T-cell (primary cell): ENCODE data around the gene GLOD4. TPM values are rescaled to one million over a fixed set of nuclear protein-coding genes. Genes with fewer than 3 reads are reported as not detected.

Source experiments
- ATAC-seq, 4 experiments: fragments of 200-7000 bp in 3 of 4; fragments of 150-1000 bp in 1 of 4; cut with Tn5 transposase; replicated peaks in 1 of 4; 1 replicate in 3 of 4; 2 replicates in 1 of 4; pipeline ENCODE4 v1.10.0; 2021; ENCODE audit warnings: moderate library complexity in 3 of 4, mild to moderate bottlenecking in 2 of 4, moderate number of reproducible peaks in 1 of 4
- CTCF ChIA-PET, 2 donors: fragments of 300-600 bp; sonication (Branson Sonifier 250); formaldehyde crosslinking; loops; one replicate each; lab custom pipeline; 2022; ENCODE audit warnings: antibody characterized with exemption in 2 of 2; lab: Charles Lee
- POLR2A ChIA-PET, 2 donors: fragments of 300-600 bp; sonication (Branson Sonifier 250); formaldehyde crosslinking; loops; one replicate each; lab custom pipeline; 2022; ENCODE audit warnings: antibody characterized with exemption in 2 of 2; lab: Charles Lee
- DNase-seq, 35 experiments: peaks; one replicate each; pipeline versions ENCODE4 v3.0.0 to v3.0.0-alpha.2; 2013 to 2023
- H3K27ac ChIP-seq: one replicate; pipeline ENCODE4 v1.5.1; 2013; ENCODE audit warnings: low read length
- H3K27me3 ChIP-seq, 2 experiments: replicated peaks in 1 of 2; 1 replicate in 1 of 2; 2 replicates in 1 of 2; pipeline versions ENCODE4 v1.6.1 to v1.7.0; 2013; ENCODE audit warnings: low read length in 1 of 2, mixed read lengths in 1 of 2; ENCODE audit not compliant: control insufficient read depth in 2 of 2, insufficient read depth in 2 of 2; ENCODE audit errors: extremely low read depth in 1 of 2
- H3K36me3 ChIP-seq, 2 donors: 1 replicate in 1 of 2; 2 replicates in 1 of 2; pipeline versions ENCODE4 v1.6.1 to v1.7.0; 2013; ENCODE audit warnings: low read length in 1 of 2; ENCODE audit not compliant: control insufficient read depth in 2 of 2, insufficient read depth in 1 of 2; ENCODE audit errors: extremely low read depth in 1 of 2
- H3K4me1 ChIP-seq, 2 experiments: 1 replicate in 1 of 2; 2 replicates in 1 of 2; pipeline versions ENCODE4 v1.6.1 to v1.7.0; 2013; ENCODE audit warnings: low read length in 2 of 2, mixed read lengths in 1 of 2; ENCODE audit not compliant: insufficient read depth in 2 of 2, control insufficient read depth in 1 of 2; ENCODE audit errors: extremely low read depth in 1 of 2
- H3K4me3 ChIP-seq, 2 donors: 1 replicate in 1 of 2; 2 replicates in 1 of 2; pipeline versions ENCODE4 v1.5.1 to v1.7.0; 2013; ENCODE audit warnings: mild to moderate bottlenecking in 2 of 2, low read length in 1 of 2, moderate library complexity in 1 of 2; ENCODE audit not compliant: control insufficient read depth in 1 of 2; ENCODE audit errors: extremely low read depth in 1 of 2
- H3K9me3 ChIP-seq: 2 replicates; pipeline ENCODE4 v1.7.0; 2013
- H3K27ac Mint-ChIP-seq, 2 donors: one replicate each; pipeline ENCODE4 v1.8.0; 2020 to 2021; ENCODE audit warnings: mild to moderate bottlenecking in 2 of 2, mixed read lengths in 2 of 2
- H3K27me3 Mint-ChIP-seq, 2 donors: one replicate each; pipeline ENCODE4 v1.8.0; 2021 to 2022; ENCODE audit warnings: mixed read lengths in 2 of 2
- H3K36me3 Mint-ChIP-seq: one replicate; pipeline ENCODE4 v1.8.0; 2021; ENCODE audit warnings: mixed read lengths
- H3K4me1 Mint-ChIP-seq, 3 donors: one replicate each; pipeline ENCODE4 v1.8.0; 2020 to 2022; ENCODE audit warnings: mixed read lengths in 3 of 3, mild to moderate bottlenecking in 1 of 3
- H3K4me3 Mint-ChIP-seq, 3 donors: one replicate each; pipeline ENCODE4 v1.8.0; 2020 to 2022; ENCODE audit warnings: mild to moderate bottlenecking in 3 of 3, mixed read lengths in 3 of 3, moderate library complexity in 3 of 3
- H3K9me3 Mint-ChIP-seq, 3 donors: one replicate each; pipeline ENCODE4 v1.8.0; 2020 to 2022; ENCODE audit warnings: mixed read lengths in 3 of 3
- WGBS: methylation state at CpG from one replicate; pipeline ENCODE4 v1.1.5; 2013; ENCODE audit warnings: missing lambda C conversion rate; ENCODE audit not compliant: insufficient coverage; 5-methylcytosine and 5-hydroxymethylcytosine counted together
- total RNA-seq, 35 experiments: library from RNA in 6 of 35; stranded (reverse) in 6 of 35; fragments of 120-200 nt in 1 of 35; gene quantifications; one replicate each; pipeline versions ENCODE4 v1.2.1 to v1.2.4 and lab custom pipeline; 2013 to 2026

GLOD4 gene
- total RNA-seq, 5 donors from 2014 or later (not counting 1 experiment from before 2014, with no cell fraction given): 66.9 to 85.1 (median 76.8) TPM

DNA sequence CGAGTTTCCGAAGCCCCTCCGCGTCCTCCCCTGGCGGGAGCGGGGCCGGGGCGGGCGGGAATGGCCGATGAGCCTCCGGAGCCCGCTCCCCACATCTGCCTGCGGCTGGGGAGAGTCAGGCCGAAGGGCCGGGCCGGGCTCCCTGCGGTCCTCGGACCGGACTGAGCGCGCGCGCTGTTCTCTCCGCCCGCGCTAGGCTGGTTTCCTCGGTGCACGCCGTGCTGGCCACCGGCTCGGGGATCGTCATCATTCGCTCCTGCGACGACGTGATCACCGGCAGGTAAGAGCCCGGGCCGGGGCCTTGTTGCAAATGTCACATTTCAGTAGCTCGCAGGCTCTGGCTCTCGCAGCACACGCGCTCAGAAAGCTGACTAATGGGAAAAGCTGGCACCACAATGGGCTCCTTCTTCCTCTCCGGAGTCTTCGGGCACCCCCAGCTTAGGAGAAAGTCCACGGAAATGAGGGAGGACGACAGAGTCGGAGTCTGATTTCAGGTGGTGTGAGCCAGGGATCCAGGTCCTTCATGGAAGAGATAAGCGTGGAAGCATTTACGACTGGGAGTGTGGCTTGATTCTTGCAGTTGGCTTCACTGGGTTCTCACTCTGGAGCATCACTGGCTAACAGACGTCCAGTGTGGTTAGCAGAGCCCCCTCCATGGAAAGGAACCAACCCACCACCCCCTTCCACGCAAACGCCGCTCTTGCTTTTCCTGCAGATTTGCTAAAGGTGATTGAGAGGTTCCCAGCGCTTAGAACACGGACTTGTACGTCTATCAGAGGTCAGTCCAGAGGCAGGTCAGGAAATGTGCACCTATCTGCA, 49.0 kb downstream of the GLOD4 start:
- H3K27ac Mint-ChIP-seq: peak overlapping the region in 1 of 2 donors; percentile 64
- WGBS: 15% methylated on average over 50 of the region's 57 CpGs
- H3K4me3 Mint-ChIP-seq: peak overlapping the region; percentile 73 to 82 (median 75)

DNA sequence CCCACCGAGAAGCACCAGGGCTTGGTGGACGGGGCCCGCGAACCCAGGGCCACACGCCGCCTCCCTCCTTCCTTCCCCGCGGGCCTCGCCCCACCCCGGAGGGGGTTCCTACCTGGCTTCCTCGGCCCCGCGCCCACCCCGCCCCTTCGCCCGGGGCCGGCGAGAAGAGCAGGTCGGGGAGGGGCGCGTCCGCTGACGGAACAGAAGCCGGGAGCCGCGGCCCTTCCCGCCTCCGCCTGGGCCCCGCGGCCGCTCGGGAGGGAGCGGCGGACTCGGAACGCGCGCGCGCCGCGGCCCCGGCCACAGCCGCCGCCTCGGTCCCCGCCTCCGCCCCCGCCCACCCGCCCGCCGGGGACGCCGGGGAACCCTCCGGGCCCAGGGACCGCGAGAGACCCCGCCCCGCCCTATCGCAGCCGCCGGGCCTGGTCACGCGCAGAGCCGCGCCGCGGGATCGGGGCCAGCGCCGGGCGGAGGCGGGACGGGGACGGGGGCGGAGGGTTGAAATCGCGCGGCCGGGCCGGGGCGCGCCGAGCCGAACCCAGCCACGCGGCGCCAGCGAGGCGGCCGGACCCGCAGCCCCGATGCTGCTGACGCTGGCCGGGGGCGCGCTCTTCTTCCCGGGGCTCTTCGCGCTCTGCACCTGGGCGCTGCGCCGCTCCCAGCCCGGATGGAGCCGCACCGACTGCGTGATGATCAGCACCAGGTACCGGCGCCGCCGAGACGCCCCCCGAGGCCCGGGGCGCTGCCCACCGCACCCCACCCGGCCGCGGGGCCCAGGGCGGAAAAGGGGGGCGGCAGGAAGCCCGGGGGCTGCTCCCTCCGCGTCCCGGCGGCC, 49.8 kb downstream of the GLOD4 start, which contains the start of gene TLCD3A:
TLCD3A (plus strand) TSS at position 530 of the 835 bp plus-strand sequence; CDS start at position 582, 52 bp downstream.
- no peak within 1 kb of the TSS for H3K27ac ChIP-seq
- H3K36me3 Mint-ChIP-seq: no peaks in the 10 kb centered on the region
- peaks cover 0 to 12% of the 10 kb centered on the region in 2 experiments for H3K27me3 ChIP-seq
- ChIA-PET CTCF (no interaction called here), POLR2A (no interaction called here)
- peak within 1 kb of the TSS in 1 of 2 donors; percentile 64 for H3K27ac Mint-ChIP-seq
- no peaks in the 10 kb centered on the region for H3K36me3 ChIP-seq
- no peaks in the 10 kb centered on the region for H3K9me3 ChIP-seq
- H3K9me3 Mint-ChIP-seq: no peaks in the 10 kb centered on the region
- DNase-seq: peak in 23 of 35 experiments; percentile 8 to 59 (median 26)
- under 1% methylated on average over 126 of the region's 126 CpGs for WGBS
- peak; percentile 69 to 81 (median 70) for ATAC-seq
- H3K4me3 ChIP-seq: peak within 1 kb of the TSS; percentile 50 to 66
- peaks cover 0 to 17% (median 6%) of the 10 kb centered on the region in 3 donors for H3K4me1 Mint-ChIP-seq
- H3K4me1 ChIP-seq: peaks cover 0 to 14% of the 10 kb centered on the region in 2 experiments
- H3K27me3 Mint-ChIP-seq: peaks cover 3 to 7% of the 10 kb centered on the region in 2 donors
- H3K4me3 Mint-ChIP-seq: peak within 1 kb of the TSS; percentile 73 to 82 (median 75)

More for the DNA sequence above, 49.0 kb downstream of the GLOD4 start:
- Histone ChIP-seq H3K9me3 (no peaks in the 10 kb centered on the region), H3K27me3 (peaks cover 0 to 12% of the 10 kb centered on the region in 2 experiments), H3K4me3 (peak overlapping the region; percentile 36 to 51), H3K36me3 (no peaks in the 10 kb centered on the region), H3K4me1 (peaks cover 0 to 14% of the 10 kb centered on the region in 2 experiments), H3K27ac (no peak overlapping the region)
- Mint-ChIP-seq H3K36me3 (no peaks in the 10 kb centered on the region), H3K27me3 (peaks cover 3 to 7% of the 10 kb centered on the region in 2 donors), H3K9me3 (no peaks in the 10 kb centered on the region), H3K4me1 (peaks cover 0 to 17% (median 6%) of the 10 kb centered on the region in 3 donors)
- DNase-seq: peak in 12 of 35 experiments; percentile 4 to 39 (median 17)
- ChIA-PET CTCF (no interaction called here), POLR2A (no interaction called here)
- ATAC-seq: peak; percentile 44 to 51 (median 50)

DNA sequence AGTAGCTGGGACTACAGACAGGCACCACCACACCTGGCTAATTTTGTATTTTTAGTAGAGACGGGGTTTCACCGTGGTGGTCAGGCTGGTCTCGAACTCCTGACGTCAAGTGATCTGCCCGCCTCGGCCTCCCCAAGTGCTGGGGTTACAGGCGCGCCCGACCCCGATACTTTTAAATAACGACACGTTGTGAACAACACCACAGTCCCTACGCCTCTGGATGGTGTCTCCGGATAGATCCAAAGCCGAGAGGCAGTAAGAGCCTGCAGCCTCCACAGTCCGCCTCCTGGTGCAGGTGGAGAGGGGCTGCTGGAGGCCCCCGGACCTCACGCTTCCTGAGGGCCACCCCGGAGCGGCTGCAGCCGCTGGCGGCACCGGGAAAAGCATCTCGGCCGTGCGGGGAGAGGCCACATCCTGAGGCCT, 50.4 kb downstream of the GLOD4 start:
- no peak for DNase-seq
- H3K36me3 Mint-ChIP-seq: no peaks in the 10 kb centered on the region
- 26% methylated on average over 25 of the region's 26 CpGs for WGBS
- H3K4me3 Mint-ChIP-seq: peak overlapping the region; percentile 62 to 72 (median 64)
- peaks cover 3 to 7% of the 10 kb centered on the region in 2 donors for H3K27me3 Mint-ChIP-seq
- Histone ChIP-seq H3K36me3 (no peaks in the 10 kb centered on the region), H3K27me3 (peaks cover 0 to 13% of the 10 kb centered on the region in 2 experiments), H3K9me3 (no peaks in the 10 kb centered on the region), H3K4me3 (peak overlapping the region; percentile 50 to 66), H3K27ac (no peak overlapping the region), H3K4me1 (peaks cover 0 to 14% of the 10 kb centered on the region in 2 experiments)
- ChIA-PET POLR2A (no interaction called here), CTCF (interaction anchor here in 1 of 2 donors (0.5 kb wide), 1 partner anchor 19 kb away, joined by 3 read pairs; no protein-coding TSS in a partner anchor)
- H3K27ac Mint-ChIP-seq: no peak overlapping the region
- peak in 2 of 4 experiments; percentile 8 to 19 for ATAC-seq
- peaks cover 0 to 17% (median 6%) of the 10 kb centered on the region in 3 donors for H3K4me1 Mint-ChIP-seq
- H3K9me3 Mint-ChIP-seq: no peaks in the 10 kb centered on the region

DNA sequence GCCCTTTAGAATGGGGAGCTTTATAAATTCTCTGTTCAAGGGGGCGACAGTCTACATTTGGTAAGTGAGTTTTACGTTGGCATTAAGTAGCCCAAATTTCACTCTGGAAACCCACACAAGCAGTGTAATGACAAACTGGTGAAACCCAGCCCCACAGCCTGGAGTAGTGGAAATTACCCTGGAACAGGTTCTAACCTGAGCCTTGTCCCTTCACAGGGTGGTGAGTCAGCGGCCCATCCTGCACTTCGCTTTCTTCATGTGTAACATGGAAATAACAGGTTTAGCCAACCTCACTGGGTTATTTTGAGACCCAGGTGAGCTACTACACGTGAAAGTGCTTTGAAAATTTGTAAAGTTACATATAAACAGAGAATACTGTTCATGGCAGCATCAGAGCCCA, 53.2 kb downstream of the GLOD4 start:
- ChIA-PET CTCF (interaction anchor here in 1 of 2 donors (0.7 kb wide), 1 partner anchor 33 kb away, joined by 7 read pairs; no protein-coding TSS in a partner anchor), POLR2A (no interaction called here)
- peaks cover 3 to 7% of the 10 kb centered on the region in 2 donors for H3K27me3 Mint-ChIP-seq
- no peak overlapping the region for H3K27ac Mint-ChIP-seq
- H3K36me3 Mint-ChIP-seq: no peaks in the 10 kb centered on the region
- Histone ChIP-seq H3K4me1 (peaks cover 0 to 14% of the 10 kb centered on the region in 2 experiments), H3K27me3 (peaks cover 0 to 23% of the 10 kb centered on the region in 2 experiments), H3K9me3 (no peaks in the 10 kb centered on the region), H3K4me3 (no peak overlapping the region), H3K27ac (no peak overlapping the region), H3K36me3 (no peaks in the 10 kb centered on the region)
- H3K4me3 Mint-ChIP-seq: no peak overlapping the region
- ATAC-seq (no peak), DNase-seq (no peak)
- peaks cover 0 to 15% (median 6%) of the 10 kb centered on the region in 3 donors for H3K4me1 Mint-ChIP-seq
- H3K9me3 Mint-ChIP-seq: no peaks in the 10 kb centered on the region
- WGBS: 93% methylated on average over 2 of the region's 5 CpGs

DNA sequence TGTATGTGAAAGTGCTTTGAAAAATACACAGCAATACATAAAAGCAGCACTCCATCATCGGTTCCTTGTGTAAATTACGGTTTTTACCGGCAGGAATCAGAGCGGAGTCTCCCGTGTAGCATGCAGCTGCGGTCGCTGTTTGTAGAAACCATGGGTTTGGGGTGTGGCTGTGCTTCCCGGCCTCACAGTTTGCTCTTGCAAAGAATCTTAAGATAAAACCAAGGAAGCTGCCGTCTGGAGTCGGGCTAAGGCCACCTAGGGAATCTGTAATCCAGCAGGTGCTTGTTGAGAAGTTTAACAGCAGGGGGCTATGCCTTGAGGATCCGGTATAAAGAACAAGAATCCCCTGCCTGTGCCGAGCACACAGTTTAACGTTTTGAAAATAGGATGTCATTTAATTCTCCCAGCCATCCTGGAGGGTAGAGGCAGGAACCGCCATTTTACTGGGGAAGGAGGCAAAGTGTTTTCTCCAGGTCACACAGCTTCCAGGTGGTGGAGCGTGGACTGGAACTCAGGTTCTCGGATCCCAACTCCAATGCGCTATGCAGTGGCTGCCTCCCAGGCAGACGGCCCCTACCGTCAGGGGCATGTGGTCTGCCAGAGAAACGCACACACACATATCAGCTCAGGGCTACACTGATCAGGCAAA, 55.7 kb downstream of the GLOD4 start:
- no peaks in the 10 kb centered on the region for H3K9me3 Mint-ChIP-seq
- H3K27me3 Mint-ChIP-seq: peaks cover 2 to 7% of the 10 kb centered on the region in 2 donors
- H3K4me1 Mint-ChIP-seq: peaks cover 0 to 3% (median 0%) of the 10 kb centered on the region in 3 donors
- H3K36me3 Mint-ChIP-seq: no peaks in the 10 kb centered on the region
- ATAC-seq (no peak), DNase-seq (no peak)
- Histone ChIP-seq H3K27ac (no peak overlapping the region), H3K9me3 (no peaks in the 10 kb centered on the region), H3K27me3 (peaks cover 0 to 15% of the 10 kb centered on the region in 2 experiments), H3K4me3 (no peak overlapping the region), H3K4me1 (peaks cover 0 to 1% of the 10 kb centered on the region in 2 experiments), H3K36me3 (no peaks in the 10 kb centered on the region)
- no peak overlapping the region for H3K4me3 Mint-ChIP-seq
- WGBS: 77% methylated on average over 8 of the region's 20 CpGs
- POLR2A ChIA-PET: no interaction called here
- H3K27ac Mint-ChIP-seq: no peak overlapping the region
- CTCF ChIA-PET: no interaction called here
